K562 (cell line): Measurements from ENCODE around the gene ACBD6. TPM values are rescaled to one million over a fixed set of nuclear protein-coding genes. Genes with fewer than 3 reads are reported as not detected.
A peak's percentile ranks its signal among the peaks of the same experiment; 100 is the strongest.

Experiments
- ATAC-seq: fragments of 200-7000 bp; cut with Tn5 transposase; 3 replicates; pipeline ENCODE4 v1.9.1; 2020; ENCODE audit warnings: moderate library complexity
- BruUV-seq: library from RNA; stranded (reverse); fragments of 400-500 nt; replicated peaks from 2 replicates; lab custom pipeline; 2021; lab: Mats Ljungman, UMichigan
- CTCF ChIA-PET: fragments of 300-600 bp; formaldehyde crosslinking; extraction: SDS; loops from one replicate; lab custom pipeline; 2021; ENCODE audit warnings: low intra/inter-chr PET ratio; lab: Yijun Ruan, JAX
- POLR2A ChIA-PET: fragments of 300-600, 350-650 bp; sonication (Branson Sonifier 250); formaldehyde crosslinking; extraction: SDS; loops from one replicate; lab custom pipeline; 2021; ENCODE audit warnings: antibody characterized with exemption, inconsistent platforms; lab: Yijun Ruan, JAX
- DNase-seq, 4 experiments: peaks; one replicate each; pipeline versions ENCODE4 v3.0.0 to v3.0.0-alpha.2; 2011 to 2018; ENCODE audit warnings: low spot score in 3 of 4, mixed read lengths in 3 of 4; ENCODE audit errors: extremely low read depth in 1 of 4
- FAIRE-seq: peaks from 2 replicates; lab custom pipeline; 2011; peaks lifted over from hg19 to GRCh38; lab: Jason Lieb, UNC
- H2AFZ ChIP-seq: 2 replicates; pipeline ENCODE4 v1.6.0; 2011; ENCODE audit warnings: low read depth, low read length, control low read depth, inconsistent platforms
- H3K27ac ChIP-seq: fragments of 200-600 bp; 3 replicates; pipeline ENCODE4 v1.8.0; 2011; ENCODE audit warnings: low read depth, mild to moderate bottlenecking, control low read depth, inconsistent platforms, low read length, moderate library complexity, mixed read lengths; ENCODE audit errors: extremely low read depth
- H3K27me3 ChIP-seq, 2 experiments: fragments of 300-600 bp in 1 of 2; 2 replicates in 1 of 2; 3 replicates in 1 of 2; pipeline versions ENCODE4 v1.6.0 to v1.8.0; 2011; ENCODE audit warnings: inconsistent platforms in 2 of 2, low read length in 2 of 2, mild to moderate bottlenecking in 1 of 2, mixed read lengths in 1 of 2, moderate library complexity in 1 of 2; ENCODE audit not compliant: control insufficient read depth in 2 of 2, insufficient read depth in 2 of 2
- H3K36me3 ChIP-seq: fragments of 300-600 bp; 3 replicates; pipeline ENCODE4 v1.8.0; 2011; ENCODE audit warnings: mild to moderate bottlenecking, low read length, inconsistent platforms; ENCODE audit not compliant: control insufficient read depth, insufficient read depth
- H3K4me1 ChIP-seq, 2 experiments: fragments of 200-600 bp in 1 of 2; replicated peaks in 1 of 2; 2 replicates in 1 of 2; 3 replicates in 1 of 2; pipeline versions ENCODE4 v1.5.1 to v1.8.0; 2011; ENCODE audit warnings: inconsistent platforms in 2 of 2, low read length in 2 of 2, mild to moderate bottlenecking in 1 of 2, mixed read lengths in 1 of 2, moderate library complexity in 1 of 2; ENCODE audit not compliant: control insufficient read depth in 2 of 2, insufficient read depth in 2 of 2
- H3K4me2 ChIP-seq: 2 replicates; pipeline ENCODE4 v1.6.1; 2011; ENCODE audit warnings: low read length, control low read depth, inconsistent platforms, mixed read lengths; ENCODE audit not compliant: insufficient read depth
- H3K4me3 ChIP-seq: fragments of 200-600 bp; sonication (generic), shearing (Covaris generic); 2 replicates; pipeline ENCODE4 v1.5.1; 2016; ENCODE audit warnings: control low read depth, inconsistent platforms
- H3K79me2 ChIP-seq: fragments of 200-600 bp; 3 replicates; pipeline ENCODE4 v1.8.0; 2011; ENCODE audit warnings: low read length, inconsistent platforms; ENCODE audit not compliant: control insufficient read depth, insufficient read depth
- H3K9ac ChIP-seq, 2 experiments: 2 replicates each; pipeline versions ENCODE4 v1.6.0 to v1.6.1; 2011; ENCODE audit warnings: low read depth in 2 of 2, low read length in 2 of 2, control low read depth in 1 of 2, inconsistent platforms in 1 of 2, mild to moderate bottlenecking in 1 of 2, mixed read lengths in 1 of 2; ENCODE audit not compliant: insufficient read depth in 1 of 2
- H3K9me1 ChIP-seq: one replicate; pipeline ENCODE4 v1.6.0; 2011; ENCODE audit warnings: inconsistent platforms, mild to moderate bottlenecking, low read length, moderate library complexity; ENCODE audit not compliant: control insufficient read depth, insufficient read depth
- H3K9me3 ChIP-seq: replicated peaks from 2 replicates; pipeline ENCODE4 v1.5.1; 2011; ENCODE audit warnings: low read depth, low read length, inconsistent platforms; ENCODE audit not compliant: control insufficient read depth, insufficient read depth
- H4K20me1 ChIP-seq: replicated peaks from 2 replicates; pipeline ENCODE4 v1.6.1; 2011; ENCODE audit warnings: low read length, inconsistent platforms, mixed read lengths; ENCODE audit not compliant: control insufficient read depth, insufficient read depth
- CLOCK ChIP-seq: fragments of 250-450 bp; sonication (Bioruptor Pico); IDR thresholded peaks from 2 replicates; pipeline ENCODE4 v1.4.0; 2020; ENCODE audit warnings: mild to moderate bottlenecking, moderate library complexity, borderline replicate concordance
- FOXK1 ChIP-seq: sonication (generic); formaldehyde crosslinking; IDR thresholded peaks from 2 replicates; pipeline ENCODE4 v1.8.0; 2022; ENCODE audit warnings: missing genetic modification reagents, mild to moderate bottlenecking, borderline replicate concordance
- HMGN3 ChIP-seq: IDR thresholded peaks from 2 replicates; pipeline ENCODE4 v1.6.1; 2011; ENCODE audit warnings: borderline replicate concordance, low read depth, mild to moderate bottlenecking, mixed read lengths, low read length; ENCODE audit not compliant: insufficient read length; ENCODE audit errors: extremely low read depth
- KAT7 ChIP-seq: sonication (generic); formaldehyde crosslinking; IDR thresholded peaks from 2 replicates; pipeline ENCODE4 v1.8.0; 2022; ENCODE audit warnings: missing genetic modification reagents, mild to moderate bottlenecking, borderline replicate concordance
- NELFE ChIP-seq: IDR thresholded peaks from 2 replicates; pipeline ENCODE4 v1.6.1; 2011; ENCODE audit warnings: mild to moderate bottlenecking; ENCODE audit not compliant: insufficient read depth, insufficient read length
- NFRKB ChIP-seq: fragments of 450-650 bp; IDR thresholded peaks from 2 replicates; pipeline ENCODE4 v1.6.1; 2016; ENCODE audit warnings: low read depth
- NKRF ChIP-seq: fragments of 450-650 bp; IDR thresholded peaks from 2 replicates; pipeline ENCODE4 v1.6.1; 2016; ENCODE audit warnings: borderline replicate concordance
- POLR2A ChIP-seq: fragments of 450-650 bp; conservative IDR thresholded peaks from 2 replicates; pipeline ENCODE4 v1.6.1; 2016
- POLR2AphosphoS5 ChIP-seq: IDR thresholded peaks from 2 replicates; pipeline ENCODE4 v1.6.1; 2011; ENCODE audit warnings: mild to moderate bottlenecking, low read depth, low read length, moderate library complexity; ENCODE audit not compliant: control insufficient read depth, insufficient read depth
- PRDM10 ChIP-seq: fragments of 450-650 bp; IDR thresholded peaks from 2 replicates; pipeline ENCODE4 v1.6.1; 2018; ENCODE audit not compliant: partially characterized antibody
- RB1 ChIP-seq: fragments of 450-650 bp; IDR thresholded peaks from 2 replicates; pipeline ENCODE4 v1.6.1; 2017; ENCODE audit warnings: low read depth, mild to moderate bottlenecking
- ZNF121 ChIP-seq: sonication (generic); formaldehyde crosslinking; conservative IDR thresholded peaks from 2 replicates; pipeline ENCODE4 v1.8.0; 2022; ENCODE audit warnings: missing genetic modification reagents
- ZNF224 ChIP-seq: sonication (generic); formaldehyde crosslinking; IDR thresholded peaks from 2 replicates; pipeline ENCODE4 v1.8.0; 2022; ENCODE audit warnings: mild to moderate bottlenecking, missing genetic modification reagents
- ZZZ3 ChIP-seq: fragments of 450-650 bp; IDR thresholded peaks from 2 replicates; pipeline ENCODE4 v1.6.1; 2016; ENCODE audit warnings: antibody characterized with exemption, mild to moderate bottlenecking, moderate library complexity
- WGBS: fragments of 100-300 bp; shearing (Covaris generic); methylation state at CpG from one replicate; pipeline ENCODE4 v1.1.6; 2016; ENCODE audit warnings: low coverage, mixed read lengths; ENCODE audit not compliant: insufficient coverage; ENCODE audit errors: missing lambda C conversion rate; 5-methylcytosine and 5-hydroxymethylcytosine counted together
- in situ Hi-C: fragments of 300-500 bp; cut with MboI; formaldehyde crosslinking; loops from 4 replicates; pipeline ENCODE4 v1.15.0; 2018; ENCODE audit warnings: inconsistent platforms, mixed read lengths
- intact Hi-C: fragments of 100-400 bp; cut with micrococcal nuclease; formaldehyde crosslinking; loops from 2 replicates; pipeline ENCODE4 v1.14.2; 2022
- polyA plus RNA-seq, 8 experiments: library from polyadenylated mRNA; depleted of rRNA in 4 of 8; stranded (reverse) in 5 of 8; unstranded in 3 of 8; fragments of >200 nt; fragmentation: Nextera tagmentation in 2 of 8; fragmentation: Illumina TruSeq in 1 of 8; extraction: Ambion mirVana in 2 of 8; extraction: Trizol in 1 of 8; gene quantifications; 2 replicates each; pipeline versions ENCODE4 v1.2.1 to v1.2.3, GENCODE V29; 2011 to 2014; ENCODE audit warnings: inconsistent platforms in 1 of 8, missing spikeins in 1 of 8
- total RNA-seq, 7 experiments: library from RNA; depleted of rRNA in 6 of 7; stranded (reverse); fragments of >200 nt in 6 of 7; fragmentation: Illumina TruSeq in 2 of 7; extraction: Trizol in 2 of 7; gene quantifications; 2 replicates each; pipeline versions ENCODE4 v1.2.1 to v1.2.3, GENCODE V29; 2011 to 2021; ENCODE audit warnings: low replicate concordance in 1 of 7

The ACBD6 gene
- total and polyA plus RNA-seq, 9 of the 15 experiments (the other 6 are each of a cell fraction or from before 2014, with no cell fraction given): 16.9 to 107 (median 77.7) TPM

- Histone ChIP-seq H3K9me1 (no peaks in the 10 kb centered on the region), H3K9ac (no peak overlapping the region), H2AFZ (peak overlapping the region; percentile 82), H3K27ac (no peak overlapping the region), H3K9me3 (no peaks in the 10 kb centered on the region), H3K36me3 (no peaks in the 10 kb centered on the region), H3K4me2 (no peak overlapping the region), H3K4me1 (no peaks in the 10 kb centered on the region; a peak in 1 of 5 replicates), H3K27me3 (no peaks in the 10 kb centered on the region), H3K79me2 (no peaks in the 10 kb centered on the region), H4K20me1 (no peaks in the 10 kb centered on the region), H3K4me3 (no peak overlapping the region)
- CTCF ChIA-PET: no interaction called here
- intact Hi-C loops (no loop called here), in situ Hi-C loops (no loop called here)
- 26% methylated on average over 2 of the region's 2 CpGs for WGBS
- FAIRE-seq (no peak), ATAC-seq (peak; percentile 28), DNase-seq (no peak)
- no TSS peak for BruUV-seq
- POLR2A ChIA-PET: no interaction called here
- TF ChIP-seq POLR2A (peak; percentile 41; the same call in 1 of the 2 replicates), POLR2AphosphoS5 (0 out of 2 replicates have a peak, but pooled peaks have one; percentile 42), ZNF224 (CRISPR knock-in tag) (no peak), ZNF121 (CRISPR knock-in tag) (no peak), NFRKB (no peak), RB1 (no peak), FOXK1 (CRISPR knock-in tag) (no peak), NELFE (no peak), ZZZ3 (no peak), PRDM10 (no peak), KAT7 (CRISPR knock-in tag) (no peak), HMGN3 (no peak), CLOCK (no peak), NKRF (no peak)
Observed at GRCh38 chr1:180542838-180543145, 40.4 kb upstream of the ACBD6 start.
